ENCODE data around the gene RFNG. TPM values are rescaled to one million over a fixed set of nuclear protein-coding genes. Genes with fewer than 3 reads are reported as not detected.

RFNG gene
- total and polyA plus RNA-seq, 8 donors: 29.3 to 52.7 (median 45.5) TPM

- Histone ChIP-seq H3K36me3 (peaks cover 0 to 16% of the 10 kb centered on the region in 2 donors), H3K9me3 (no peaks in the 10 kb centered on the region), H3K27ac (no peak overlapping the region), H3K4me3 (no peak overlapping the region), H3K4me1 (peaks cover 15 to 32% of the 10 kb centered on the region in 2 donors), H3K27me3 (no peaks in the 10 kb centered on the region)
- ATAC-seq (no peak), DNase-seq (no peak)
- TF ChIP-seq CTCF (IDR thresholded peaks at IDR 0.05): no peak
- intact Hi-C loops (cut with DNase I): no loop called here
These were observed 33.2 kb downstream of the RFNG start for GRCh38 chr17:82018152-82018988.

- H3K36me3 ChIP-seq: peaks cover 0 to 16% of the 10 kb centered on the region in 2 donors
- no peak overlapping the region for H3K27ac ChIP-seq
- intact Hi-C loops (cut with DNase I): no loop called here
- peaks cover 15 to 38% of the 10 kb centered on the region in 2 donors for H3K4me1 ChIP-seq
- H3K9me3 ChIP-seq: no peaks in the 10 kb centered on the region
- TF ChIP-seq CTCF (IDR thresholded peaks at IDR 0.05): no peak
- DNase-seq (no peak), ATAC-seq (peak; percentile 3)
- H3K27me3 ChIP-seq: no peaks in the 10 kb centered on the region
- no peak overlapping the region for H3K4me3 ChIP-seq
These were observed 33.9 kb downstream of the RFNG start for GRCh38 chr17:82017612-82018151.

GRCh38 chr17:82016875-82017459, 34.6 kb downstream of the RFNG start:
- H3K36me3 ChIP-seq: peaks cover 0 to 22% of the 10 kb centered on the region in 2 donors
- TF ChIP-seq CTCF (IDR thresholded peaks at IDR 0.05): no peak
- peaks cover 12 to 34% of the 10 kb centered on the region in 2 donors for H3K4me1 ChIP-seq
- H3K27me3 ChIP-seq: no peaks in the 10 kb centered on the region
- no peaks in the 10 kb centered on the region for H3K9me3 ChIP-seq
- ATAC-seq: no peak
- intact Hi-C loops (cut with DNase I): no loop called here
- H3K27ac ChIP-seq: no peak overlapping the region
- no peak for DNase-seq
- H3K4me3 ChIP-seq: no peak overlapping the region

GRCh38 chr17:82016061-82016874, 35.3 kb downstream of the RFNG start:
- Histone ChIP-seq H3K27ac (no peak overlapping the region), H3K4me3 (no peak overlapping the region), H3K36me3 (peaks cover 0 to 29% of the 10 kb centered on the region in 2 donors), H3K9me3 (no peaks in the 10 kb centered on the region), H3K4me1 (peaks cover 6 to 27% of the 10 kb centered on the region in 2 donors), H3K27me3 (no peaks in the 10 kb centered on the region)
- DNase-seq (no peak), ATAC-seq (no peak)
- intact Hi-C loops (cut with DNase I): no loop called here
- no peak for TF ChIP-seq CTCF (IDR thresholded peaks at IDR 0.05)
